ENCODE results near the gene TACSTD2. TPM values are rescaled to one million over a fixed set of nuclear protein-coding genes. Genes with fewer than 3 reads are reported as not detected.
"Not testable (repeated sequence)": the region's sequence is repeated elsewhere in the genome, so short reads cannot be mapped to it uniquely, and the experiment has no call there.

TACSTD2 gene
- total RNA-seq, 1 donor from 2014 or later = 549 TPM

DNA sequence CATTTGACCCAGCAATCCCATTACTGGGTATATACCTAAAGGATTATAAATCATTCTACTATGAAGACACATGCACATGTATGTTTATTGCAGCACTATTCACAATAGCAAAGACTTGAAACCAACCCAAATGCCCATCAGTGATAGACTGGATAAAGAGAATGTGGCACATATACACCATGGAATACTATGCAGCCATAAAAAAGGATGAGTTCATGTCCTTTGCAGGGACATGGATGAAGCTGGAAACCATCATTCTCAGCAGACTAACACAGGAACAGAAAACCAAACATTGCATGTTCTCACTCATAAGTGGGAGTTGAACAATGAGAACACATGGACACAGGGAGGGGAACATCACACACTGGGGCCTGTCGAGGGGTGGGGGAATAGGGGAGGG, 13.3 kb downstream of the TACSTD2 start:
- not testable (repeated sequence) for DNase-seq (ENCODE audit: low spot score)

DNA sequence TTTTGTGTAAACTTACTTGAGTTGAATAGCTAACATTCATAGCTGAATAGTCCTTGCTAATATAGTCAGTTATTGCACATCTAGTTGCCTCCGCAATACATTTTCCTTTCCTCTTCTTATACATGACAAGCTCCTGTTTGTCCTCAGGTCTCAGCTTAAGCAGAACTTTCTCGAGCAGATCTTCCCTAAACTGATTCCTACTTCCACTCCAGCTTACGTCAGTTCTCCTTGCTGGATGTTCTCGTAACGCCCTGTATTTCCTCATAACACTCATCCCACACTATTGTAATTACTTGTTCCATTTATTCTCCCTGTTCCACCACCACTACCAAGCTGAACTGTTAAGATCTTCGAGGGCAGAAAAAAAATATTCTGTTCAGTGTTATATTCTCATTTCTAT, 15.4 kb downstream of the TACSTD2 start:
- DNase-seq (ENCODE audit: low spot score) = no peak

- DNase-seq (ENCODE audit: low spot score) = no peak
Observed at GRCh38 chr1:58555393-58555792, 21.7 kb downstream of the TACSTD2 start.

- no peak for DNase-seq (ENCODE audit: low spot score)
Observed at GRCh38 chr1:58551186-58552140, 25.6 kb downstream of the TACSTD2 start.

DNA sequence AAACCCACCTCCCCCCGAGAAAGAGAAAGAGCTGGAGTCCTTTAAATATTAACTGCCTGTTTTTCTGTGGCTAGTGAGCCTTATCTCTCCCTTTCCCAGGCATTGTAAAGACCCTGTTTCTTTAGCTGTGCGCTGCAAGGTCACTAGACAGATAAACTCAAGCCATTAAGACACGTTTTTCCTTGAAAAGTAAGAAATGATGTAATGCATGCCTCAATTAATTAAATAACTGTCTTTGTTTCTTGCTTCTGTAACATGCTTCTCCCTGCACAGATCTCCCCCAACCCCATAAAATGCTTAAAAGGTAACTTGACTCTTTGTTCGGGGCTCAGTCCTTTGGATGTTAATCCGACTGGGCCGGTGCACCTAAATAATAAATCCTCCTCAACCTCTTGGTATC, 27.8 kb downstream of the TACSTD2 start:
- DNase-seq (ENCODE audit: low spot score) = not testable (repeated sequence)

- DNase-seq (ENCODE audit: low spot score) = no peak
Observed at GRCh38 chr1:58548371-58548770, 28.7 kb downstream of the TACSTD2 start.

DNA sequence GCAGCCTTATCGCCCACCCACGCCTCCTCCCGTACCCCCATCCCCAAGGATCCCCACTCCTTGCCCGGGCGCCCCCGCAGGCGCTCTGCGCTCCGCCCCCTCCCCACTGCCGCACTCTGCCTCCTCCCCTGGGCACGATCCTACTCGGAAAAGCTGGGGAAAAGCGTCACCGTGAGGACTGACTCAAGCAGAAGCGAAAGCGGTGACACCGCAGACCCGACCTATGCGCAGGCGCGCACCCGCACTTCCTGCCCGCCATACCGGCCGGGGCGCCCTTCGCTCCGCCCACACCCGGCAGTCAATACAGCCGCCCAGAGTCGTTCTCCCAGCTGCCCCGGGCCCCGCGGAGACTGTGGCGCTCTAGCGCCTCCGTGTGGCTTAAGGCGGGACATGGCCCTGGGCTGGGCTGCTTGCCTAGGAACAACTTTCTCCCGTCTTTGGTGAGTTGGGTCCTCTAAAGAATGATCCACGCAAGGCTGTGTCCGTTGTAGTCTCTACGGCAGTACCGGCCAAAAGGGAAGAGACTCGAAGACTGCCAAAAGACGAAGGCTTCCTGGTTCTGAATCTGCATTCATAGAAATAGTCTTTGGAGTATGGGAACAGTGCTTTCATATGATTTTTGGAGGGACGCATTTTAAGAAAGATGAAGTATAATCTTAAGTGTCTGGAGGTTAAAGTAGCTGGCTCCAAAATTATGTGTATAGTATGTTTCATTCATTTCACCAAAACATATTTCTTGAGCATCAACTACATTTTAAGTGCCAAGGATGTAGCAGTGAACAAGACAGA, 30.3 kb downstream of the TACSTD2 start, which contains the start of gene OMA1:
TSS of gene OMA1 (minus strand) at position 207 of the 789 bp plus-strand sequence. CDS start 7,432 bp downstream, outside the sequence.
- DNase-seq (ENCODE audit: low spot score) = peak; percentile 97

- DNase-seq (ENCODE audit: low spot score) = peak; percentile 89
Observed at GRCh38 chr1:58545591-58546519, 31.2 kb downstream of the TACSTD2 start.

DNA sequence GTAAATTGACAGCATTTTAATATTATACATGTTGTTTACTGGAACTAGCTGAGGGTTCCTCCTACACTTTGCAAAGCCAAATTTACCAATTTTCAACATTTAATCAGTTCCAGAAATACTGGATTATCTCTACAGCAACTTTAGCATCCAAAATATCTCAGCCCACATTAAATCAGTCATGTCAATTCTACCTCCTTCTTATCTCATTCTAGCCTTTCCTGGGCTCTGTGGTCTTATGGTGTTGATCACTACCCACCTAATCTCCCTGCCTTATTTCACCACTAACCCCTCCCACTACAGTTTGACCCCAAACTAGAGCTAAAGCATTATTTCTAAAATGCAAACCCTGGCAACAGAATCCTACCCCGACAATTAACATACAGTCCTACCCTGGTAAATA, 33.8 kb downstream of the TACSTD2 start:
- no peak for DNase-seq (ENCODE audit: low spot score)

DNA sequence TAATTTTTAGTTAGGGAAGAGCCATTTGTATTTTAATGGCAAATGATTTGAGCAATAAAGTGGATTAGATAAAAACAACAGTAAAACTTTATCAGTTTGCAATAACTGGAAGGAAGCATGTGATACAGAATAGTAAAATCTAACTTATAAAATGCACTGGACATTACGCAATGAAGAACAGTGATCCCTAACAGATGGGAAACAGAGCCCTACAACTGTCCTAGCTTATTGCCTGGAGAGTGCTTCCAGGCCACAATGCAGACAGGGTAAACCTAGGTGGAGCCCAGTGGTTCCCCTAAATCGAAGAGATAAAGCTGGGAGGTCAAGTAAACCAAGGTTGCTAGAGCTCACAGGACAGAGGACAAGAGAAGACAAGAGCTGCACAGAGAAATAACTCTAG, 37.5 kb downstream of the TACSTD2 start:
- DNase-seq (ENCODE audit: low spot score) = no peak

DNA sequence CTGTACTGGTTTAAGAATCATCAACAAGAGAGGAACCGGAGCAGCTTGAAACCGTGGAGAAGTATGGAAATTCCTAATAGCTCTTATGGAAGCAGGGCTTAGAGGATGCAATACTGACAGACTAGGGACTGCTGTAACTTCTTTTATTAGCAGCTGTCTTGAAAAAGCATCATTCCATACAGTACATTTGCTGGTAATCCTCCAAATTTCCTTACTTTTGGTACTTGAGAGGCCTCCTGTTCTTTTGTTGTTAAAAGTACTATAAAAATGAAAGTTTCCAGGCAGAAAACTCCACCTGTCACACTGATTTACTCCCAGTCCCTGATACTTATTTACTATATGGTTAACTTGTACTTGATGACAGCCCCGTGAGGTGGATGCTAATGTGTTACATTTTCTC, 38.2 kb downstream of the TACSTD2 start:
- no peak for DNase-seq (ENCODE audit: low spot score)

GRCh38 chr1:58531842-58532241, 45.2 kb downstream of the TACSTD2 start:
- DNase-seq (ENCODE audit: low spot score) = not testable (repeated sequence)

DNA sequence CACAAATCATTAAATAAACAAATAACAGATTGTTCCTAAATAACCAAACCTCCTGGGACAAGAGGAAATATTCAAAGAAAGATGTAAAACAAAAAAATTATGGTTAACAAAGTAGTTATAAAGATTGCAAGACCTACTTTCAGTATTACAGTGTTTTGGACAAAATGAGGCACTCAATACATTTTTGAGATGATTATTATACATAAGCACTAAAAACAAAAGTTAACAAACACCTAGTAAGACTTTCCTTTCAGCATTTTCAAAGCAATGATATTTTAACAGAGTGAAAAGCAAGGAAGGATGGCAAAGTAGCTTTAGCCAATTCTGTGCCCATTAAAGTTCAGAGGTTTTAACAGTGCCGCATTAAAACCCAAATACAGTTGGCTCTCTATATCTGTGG, 47.8 kb downstream of the TACSTD2 start:
- DNase-seq (ENCODE audit: low spot score) = no peak

DNA sequence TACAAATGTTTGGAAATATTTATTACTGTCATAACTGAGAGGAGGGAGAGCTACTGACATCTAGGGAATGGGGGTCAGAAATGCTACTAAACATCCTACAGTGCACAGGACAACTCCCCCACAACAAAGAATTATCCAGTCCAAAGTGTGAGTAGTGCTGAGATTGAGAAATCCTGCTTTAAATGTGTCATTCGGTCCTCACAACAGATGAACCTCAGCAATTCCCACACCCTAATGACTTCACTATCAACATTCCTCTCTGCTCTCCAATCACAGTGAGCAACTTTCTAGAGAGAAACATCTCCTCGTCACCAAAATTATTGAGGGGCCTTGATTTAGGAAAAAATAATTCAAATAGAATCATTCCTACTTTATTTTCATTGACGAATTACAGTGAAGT, 48.5 kb downstream of the TACSTD2 start:
- no peak for DNase-seq (ENCODE audit: low spot score)

Other genes with a start within 250 kb of the TACSTD2 start
- 50.8 TPM for gene OMA1, start 30.5 kb downstream of the TACSTD2 start, total RNA-seq
- 52.9 TPM for gene MYSM1, start 122.8 kb upstream of the TACSTD2 start, total RNA-seq
- gene JUN, start 206.8 kb upstream of the TACSTD2 start, total RNA-seq = 37.9 TPM

Measured in ureter (tissue), 1 donor.